GM23338 (cell line): ENCODE measurements around the gene PRODH2. TPM values are rescaled to one million over a fixed set of nuclear protein-coding genes. Genes with fewer than 3 reads are reported as not detected.

Experiments
- ATAC-seq: fragments of 200-7000 bp; cut with Tn5 transposase; 3 replicates; pipeline ENCODE4 v1.9.1; 2020
- DNase-seq: peaks from one replicate; pipeline ENCODE4 v3.0.0-alpha.2; 2015; ENCODE audit warnings: low spot score
- H2AFZ ChIP-seq: fragments of 200-600 bp; sonication (generic); 2 replicates; pipeline ENCODE4 v1.8.0; 2016; ENCODE audit warnings: antibody characterized with exemption, mild to moderate bottlenecking, moderate library complexity
- H3F3A ChIP-seq: fragments of 200-600 bp; sonication (generic); replicated peaks from 2 replicates; pipeline ENCODE4 v1.8.0; 2017; ENCODE audit warnings: antibody characterized with exemption, mixed run types, low read depth
- H3K27ac ChIP-seq: fragments of 200-600 bp; sonication (generic); 2 replicates; pipeline ENCODE4 v1.6.1; 2016; ENCODE audit warnings: low read depth
- H3K27me3 ChIP-seq: fragments of 200-600 bp; sonication (generic); 2 replicates; pipeline ENCODE4 v1.8.0; 2016; ENCODE audit warnings: mild to moderate bottlenecking, mixed run types, moderate library complexity; ENCODE audit not compliant: insufficient read depth
- H3K36me3 ChIP-seq: fragments of 200-600 bp; sonication (generic); 2 replicates; pipeline ENCODE4 v1.8.0; 2016; ENCODE audit warnings: mild to moderate bottlenecking; ENCODE audit not compliant: insufficient read depth
- H3K4me1 ChIP-seq: fragments of 200-600 bp; sonication (generic); 2 replicates; pipeline ENCODE4 v1.8.0; 2016; ENCODE audit warnings: mild to moderate bottlenecking, moderate library complexity; ENCODE audit not compliant: insufficient read depth
- H3K4me2 ChIP-seq: fragments of 200-600 bp; sonication (generic); 2 replicates; pipeline ENCODE4 v1.7.1; 2017; ENCODE audit warnings: mixed run types
- H3K4me3 ChIP-seq: fragments of 200-600 bp; sonication (generic); 2 replicates; pipeline ENCODE4 v1.6.1; 2016; ENCODE audit warnings: mixed run types
- H3K79me2 ChIP-seq: fragments of 200-600 bp; sonication (generic); replicated peaks from 2 replicates; pipeline ENCODE4 v1.8.0; 2017; ENCODE audit warnings: mild to moderate bottlenecking; ENCODE audit not compliant: insufficient read depth
- H3K9me2 ChIP-seq: fragments of 200-600 bp; sonication (generic); 2 replicates; pipeline ENCODE4 v1.8.0; 2017; ENCODE audit not compliant: insufficient read depth
- H4K20me1 ChIP-seq: fragments of 200-600 bp; sonication (generic); replicated peaks from 2 replicates; pipeline ENCODE4 v1.8.0; 2017; ENCODE audit warnings: mild to moderate bottlenecking; ENCODE audit not compliant: insufficient read depth
- H3K27ac Mint-ChIP-seq: 2 replicates; pipeline ENCODE4 v1.8.0; 2020; ENCODE audit warnings: inconsistent platforms, mild to moderate bottlenecking, moderate library complexity, mixed read lengths
- H3K27me3 Mint-ChIP-seq: 3 replicates; pipeline ENCODE4 v1.8.0; 2022; ENCODE audit warnings: low read depth, mild to moderate bottlenecking, moderate library complexity, mixed read lengths, inconsistent platforms; ENCODE audit not compliant: insufficient read depth, poor library complexity
- H3K36me3 Mint-ChIP-seq: 3 replicates; pipeline ENCODE4 v1.8.0; 2021; ENCODE audit warnings: low read depth, mild to moderate bottlenecking, inconsistent platforms, moderate library complexity, mixed read lengths
- H3K4me1 Mint-ChIP-seq: 3 replicates; pipeline ENCODE4 v1.8.0; 2020; ENCODE audit warnings: mild to moderate bottlenecking, inconsistent platforms, mixed read lengths
- H3K4me3 Mint-ChIP-seq: 3 replicates; pipeline ENCODE4 v1.8.0; 2021; ENCODE audit warnings: moderate library complexity, mild to moderate bottlenecking, inconsistent platforms, mixed read lengths
- H3K9me3 Mint-ChIP-seq: 3 replicates; pipeline ENCODE4 v1.8.0; 2020; ENCODE audit warnings: moderate library complexity, mild to moderate bottlenecking, inconsistent platforms, mixed read lengths
- CREB1 ChIP-seq: fragments of 250-450 bp; sonication (Bioruptor Pico); IDR thresholded peaks from 2 replicates; pipeline ENCODE4 v1.5.0; 2020; ENCODE audit warnings: low read depth, mild to moderate bottlenecking, moderate library complexity
- JUNB ChIP-seq: IDR thresholded peaks from one replicate; pipeline ENCODE4 v1.6.1; 2016; ENCODE audit warnings: antibody characterized with exemption; ENCODE audit not compliant: unreplicated experiment
- NANOG ChIP-seq: IDR thresholded peaks from 2 replicates; pipeline ENCODE4 v1.6.1; 2016; ENCODE audit warnings: antibody characterized with exemption, borderline replicate concordance
- POLR2AphosphoS5 ChIP-seq: IDR thresholded peaks from 2 replicates; pipeline ENCODE4 v1.6.1; 2016; ENCODE audit warnings: antibody characterized with exemption, low read depth
- ZNF114 ChIP-seq: fragments of 250-450 bp; sonication (Bioruptor Pico); IDR thresholded peaks from 2 replicates; pipeline ENCODE4 v1.5.0; 2020; ENCODE audit warnings: mild to moderate bottlenecking, moderate library complexity
- polyA plus RNA-seq: library from polyadenylated mRNA; unstranded; fragments of >200 nt; fragmentation: Nextera tagmentation; extraction: Ambion mirVana; gene quantifications from 2 replicates; pipeline ENCODE4 v1.2.1, GENCODE V29; 2016
- total RNA-seq: library from RNA; depleted of rRNA; stranded (reverse); fragments of >200 nt; shearing (Covaris generic); gene quantifications from 2 replicates; pipeline ENCODE4 v1.2.3, GENCODE V29; 2014
- TF ChIP-seq, protein P1 (sequence below): IDR thresholded peaks from one replicate; pipeline ENCODE4 v1.6.1; 2018; ENCODE audit warnings: antibody characterized with exemption; ENCODE audit not compliant: unreplicated experiment
- TF ChIP-seq, protein P2 (sequence below): fragments of 250-450 bp; sonication (Bioruptor Pico); IDR thresholded peaks from 2 replicates; pipeline ENCODE4 v1.5.0; 2020; ENCODE audit warnings: mild to moderate bottlenecking, moderate library complexity
- TF ChIP-seq, protein P3 (sequence below): IDR thresholded peaks from 2 replicates; pipeline ENCODE4 v1.6.1; 2016; ENCODE audit warnings: antibody characterized with exemption

PRODH2 gene
- total and polyA plus RNA-seq, 2 experiments from 2014 or later = not detected

DNA sequence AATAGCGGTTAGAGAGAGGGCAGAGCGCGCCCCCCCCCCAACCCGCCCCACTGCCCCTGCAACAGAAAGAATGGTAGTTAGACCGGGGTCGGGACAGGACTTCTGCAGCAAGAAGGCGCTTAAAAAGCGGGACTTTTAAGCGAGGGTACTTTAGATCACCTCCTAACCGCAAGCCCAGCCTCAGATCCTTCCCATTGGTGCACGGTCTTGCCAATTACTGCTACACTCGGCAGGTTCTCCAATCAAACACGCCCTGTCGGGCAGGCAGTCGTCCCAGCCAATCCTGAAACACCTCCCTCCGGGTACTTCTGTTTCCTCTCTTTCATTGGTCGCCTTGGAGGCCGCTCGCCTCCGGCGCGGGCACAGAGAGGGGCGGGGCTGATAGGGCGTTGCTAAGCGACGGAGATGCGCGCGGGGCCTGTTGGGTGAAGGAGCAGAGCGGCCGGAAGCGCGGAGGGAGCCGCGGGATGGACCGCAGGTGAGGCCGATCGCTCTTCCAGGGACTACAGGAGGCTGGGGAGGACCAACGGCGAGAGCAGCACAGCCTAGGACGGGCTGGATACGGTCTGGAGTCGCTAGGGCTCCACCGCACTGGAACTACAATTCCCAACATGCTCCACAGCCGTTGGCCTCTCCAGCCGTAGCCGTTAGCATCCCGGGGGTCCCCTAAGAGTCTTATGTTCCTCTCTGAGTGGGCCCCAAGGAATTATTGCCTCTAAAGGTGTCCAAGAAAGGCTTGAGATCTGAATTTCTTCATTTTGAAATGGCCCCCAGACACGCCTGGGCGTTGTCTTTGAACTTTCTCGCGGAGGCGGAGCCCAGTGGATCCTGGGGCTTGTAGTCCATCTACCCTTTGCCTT is 54.7 kb downstream of the PRODH2 start, which contains the start of gene PROSER3:
Gene PROSER3, plus strand, starts transcription at position 428 of the 860 bp plus-strand sequence. Its CDS starts 40 bp downstream, at position 468.
- Histone ChIP-seq H3K9me2 (no peaks in the 10 kb centered on the region), H3K27me3 (peaks cover 28% of the 10 kb centered on the region), H3K36me3 (peaks cover 6% of the 10 kb centered on the region; the same call in 1 of the 2 replicates), H3K79me2 (peaks cover 13% of the 10 kb centered on the region), H3K4me1 (peaks cover 4% of the 10 kb centered on the region), H4K20me1 (peaks cover 3% of the 10 kb centered on the region), H3K27ac (peak within 1 kb of the TSS; percentile 59), H3K4me2 (peak within 1 kb of the TSS; percentile 93), H2AFZ (peak within 1 kb of the TSS; percentile 92), H3F3A (peaks cover 9% of the 10 kb centered on the region; the same call in 1 of the 2 replicates), H3K4me3 (peak within 1 kb of the TSS; percentile 94)
- H3K4me1 Mint-ChIP-seq = peaks cover 15% of the 10 kb centered on the region
- peaks cover 37% of the 10 kb centered on the region for H3K27me3 Mint-ChIP-seq
- H3K27ac Mint-ChIP-seq = peak within 1 kb of the TSS; percentile 93
- peaks cover 27% of the 10 kb centered on the region for H3K36me3 Mint-ChIP-seq
- H3K4me3 Mint-ChIP-seq = peak within 1 kb of the TSS; percentile 83
- peak; percentile 99 for DNase-seq
- peak; percentile 89 for ATAC-seq
- TF ChIP-seq CREB1 (CRISPR knock-in tag) (peak; percentile 71), POLR2AphosphoS5 (peak; percentile 82), JUNB (no peak), ZNF114 (CRISPR knock-in tag) (no peak), NANOG (no peak)
- TF ChIP-seq, protein P1, sequence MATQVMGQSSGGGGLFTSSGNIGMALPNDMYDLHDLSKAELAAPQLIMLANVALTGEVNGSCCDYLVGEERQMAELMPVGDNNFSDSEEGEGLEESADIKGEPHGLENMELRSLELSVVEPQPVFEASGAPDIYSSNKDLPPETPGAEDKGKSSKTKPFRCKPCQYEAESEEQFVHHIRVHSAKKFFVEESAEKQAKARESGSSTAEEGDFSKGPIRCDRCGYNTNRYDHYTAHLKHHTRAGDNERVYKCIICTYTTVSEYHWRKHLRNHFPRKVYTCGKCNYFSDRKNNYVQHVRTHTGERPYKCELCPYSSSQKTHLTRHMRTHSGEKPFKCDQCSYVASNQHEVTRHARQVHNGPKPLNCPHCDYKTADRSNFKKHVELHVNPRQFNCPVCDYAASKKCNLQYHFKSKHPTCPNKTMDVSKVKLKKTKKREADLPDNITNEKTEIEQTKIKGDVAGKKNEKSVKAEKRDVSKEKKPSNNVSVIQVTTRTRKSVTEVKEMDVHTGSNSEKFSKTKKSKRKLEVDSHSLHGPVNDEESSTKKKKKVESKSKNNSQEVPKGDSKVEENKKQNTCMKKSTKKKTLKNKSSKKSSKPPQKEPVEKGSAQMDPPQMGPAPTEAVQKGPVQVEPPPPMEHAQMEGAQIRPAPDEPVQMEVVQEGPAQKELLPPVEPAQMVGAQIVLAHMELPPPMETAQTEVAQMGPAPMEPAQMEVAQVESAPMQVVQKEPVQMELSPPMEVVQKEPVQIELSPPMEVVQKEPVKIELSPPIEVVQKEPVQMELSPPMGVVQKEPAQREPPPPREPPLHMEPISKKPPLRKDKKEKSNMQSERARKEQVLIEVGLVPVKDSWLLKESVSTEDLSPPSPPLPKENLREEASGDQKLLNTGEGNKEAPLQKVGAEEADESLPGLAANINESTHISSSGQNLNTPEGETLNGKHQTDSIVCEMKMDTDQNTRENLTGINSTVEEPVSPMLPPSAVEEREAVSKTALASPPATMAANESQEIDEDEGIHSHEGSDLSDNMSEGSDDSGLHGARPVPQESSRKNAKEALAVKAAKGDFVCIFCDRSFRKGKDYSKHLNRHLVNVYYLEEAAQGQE = no peak
- TF ChIP-seq, protein P2, sequence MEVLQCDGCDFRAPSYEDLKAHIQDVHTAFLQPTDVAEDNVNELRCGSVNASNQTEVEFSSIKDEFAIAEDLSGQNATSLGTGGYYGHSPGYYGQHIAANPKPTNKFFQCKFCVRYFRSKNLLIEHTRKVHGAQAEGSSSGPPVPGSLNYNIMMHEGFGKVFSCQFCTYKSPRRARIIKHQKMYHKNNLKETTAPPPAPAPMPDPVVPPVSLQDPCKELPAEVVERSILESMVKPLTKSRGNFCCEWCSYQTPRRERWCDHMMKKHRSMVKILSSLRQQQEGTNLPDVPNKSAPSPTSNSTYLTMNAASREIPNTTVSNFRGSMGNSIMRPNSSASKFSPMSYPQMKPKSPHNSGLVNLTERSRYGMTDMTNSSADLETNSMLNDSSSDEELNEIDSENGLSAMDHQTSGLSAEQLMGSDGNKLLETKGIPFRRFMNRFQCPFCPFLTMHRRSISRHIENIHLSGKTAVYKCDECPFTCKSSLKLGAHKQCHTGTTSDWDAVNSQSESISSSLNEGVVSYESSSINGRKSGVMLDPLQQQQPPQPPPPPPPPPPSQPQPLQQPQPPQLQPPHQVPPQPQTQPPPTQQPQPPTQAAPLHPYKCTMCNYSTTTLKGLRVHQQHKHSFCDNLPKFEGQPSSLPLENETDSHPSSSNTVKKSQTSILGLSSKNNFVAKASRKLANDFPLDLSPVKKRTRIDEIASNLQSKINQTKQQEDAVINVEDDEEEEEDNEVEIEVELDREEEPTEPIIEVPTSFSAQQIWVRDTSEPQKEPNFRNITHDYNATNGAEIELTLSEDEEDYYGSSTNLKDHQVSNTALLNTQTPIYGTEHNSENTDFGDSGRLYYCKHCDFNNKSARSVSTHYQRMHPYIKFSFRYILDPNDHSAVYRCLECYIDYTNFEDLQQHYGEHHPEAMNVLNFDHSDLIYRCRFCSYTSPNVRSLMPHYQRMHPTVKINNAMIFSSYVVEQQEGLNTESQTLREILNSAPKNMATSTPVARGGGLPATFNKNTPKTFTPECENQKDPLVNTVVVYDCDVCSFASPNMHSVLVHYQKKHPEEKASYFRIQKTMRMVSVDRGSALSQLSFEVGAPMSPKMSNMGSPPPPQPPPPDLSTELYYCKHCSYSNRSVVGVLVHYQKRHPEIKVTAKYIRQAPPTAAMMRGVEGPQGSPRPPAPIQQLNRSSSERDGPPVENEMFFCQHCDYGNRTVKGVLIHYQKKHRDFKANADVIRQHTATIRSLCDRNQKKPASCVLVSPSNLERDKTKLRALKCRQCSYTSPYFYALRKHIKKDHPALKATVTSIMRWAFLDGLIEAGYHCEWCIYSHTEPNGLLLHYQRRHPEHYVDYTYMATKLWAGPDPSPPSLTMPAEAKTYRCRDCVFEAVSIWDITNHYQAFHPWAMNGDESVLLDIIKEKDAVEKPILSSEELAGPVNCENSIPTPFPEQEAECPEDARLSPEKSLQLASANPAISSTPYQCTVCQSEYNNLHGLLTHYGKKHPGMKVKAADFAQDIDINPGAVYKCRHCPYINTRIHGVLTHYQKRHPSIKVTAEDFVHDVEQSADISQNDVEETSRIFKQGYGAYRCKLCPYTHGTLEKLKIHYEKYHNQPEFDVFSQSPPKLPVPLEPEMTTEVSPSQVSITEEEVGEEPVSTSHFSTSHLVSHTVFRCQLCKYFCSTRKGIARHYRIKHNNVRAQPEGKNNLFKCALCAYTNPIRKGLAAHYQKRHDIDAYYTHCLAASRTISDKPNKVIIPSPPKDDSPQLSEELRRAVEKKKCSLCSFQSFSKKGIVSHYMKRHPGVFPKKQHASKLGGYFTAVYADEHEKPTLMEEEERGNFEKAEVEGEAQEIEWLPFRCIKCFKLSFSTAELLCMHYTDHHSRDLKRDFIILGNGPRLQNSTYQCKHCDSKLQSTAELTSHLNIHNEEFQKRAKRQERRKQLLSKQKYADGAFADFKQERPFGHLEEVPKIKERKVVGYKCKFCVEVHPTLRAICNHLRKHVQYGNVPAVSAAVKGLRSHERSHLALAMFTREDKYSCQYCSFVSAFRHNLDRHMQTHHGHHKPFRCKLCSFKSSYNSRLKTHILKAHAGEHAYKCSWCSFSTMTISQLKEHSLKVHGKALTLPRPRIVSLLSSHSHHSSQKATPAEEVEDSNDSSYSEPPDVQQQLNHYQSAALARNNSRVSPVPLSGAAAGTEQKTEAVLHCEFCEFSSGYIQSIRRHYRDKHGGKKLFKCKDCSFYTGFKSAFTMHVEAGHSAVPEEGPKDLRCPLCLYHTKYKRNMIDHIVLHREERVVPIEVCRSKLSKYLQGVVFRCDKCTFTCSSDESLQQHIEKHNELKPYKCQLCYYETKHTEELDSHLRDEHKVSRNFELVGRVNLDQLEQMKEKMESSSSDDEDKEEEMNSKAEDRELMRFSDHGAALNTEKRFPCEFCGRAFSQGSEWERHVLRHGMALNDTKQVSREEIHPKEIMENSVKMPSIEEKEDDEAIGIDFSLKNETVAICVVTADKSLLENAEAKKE (CRISPR knock-in tag) = no peak
- TF ChIP-seq, protein P3, sequence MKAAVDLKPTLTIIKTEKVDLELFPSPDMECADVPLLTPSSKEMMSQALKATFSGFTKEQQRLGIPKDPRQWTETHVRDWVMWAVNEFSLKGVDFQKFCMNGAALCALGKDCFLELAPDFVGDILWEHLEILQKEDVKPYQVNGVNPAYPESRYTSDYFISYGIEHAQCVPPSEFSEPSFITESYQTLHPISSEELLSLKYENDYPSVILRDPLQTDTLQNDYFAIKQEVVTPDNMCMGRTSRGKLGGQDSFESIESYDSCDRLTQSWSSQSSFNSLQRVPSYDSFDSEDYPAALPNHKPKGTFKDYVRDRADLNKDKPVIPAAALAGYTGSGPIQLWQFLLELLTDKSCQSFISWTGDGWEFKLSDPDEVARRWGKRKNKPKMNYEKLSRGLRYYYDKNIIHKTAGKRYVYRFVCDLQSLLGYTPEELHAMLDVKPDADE = peak; percentile 73
- no peaks in the 10 kb centered on the region; the same call in 2 of the 3 replicates for H3K9me3 Mint-ChIP-seq
